NCI-H2081 treated with DMSO at 0.1 percent for 48 hours (cell line): ENCODE results near the gene TNS1.

Source experiments
- DNase-seq: peaks from one replicate; lab custom pipeline; 2025; lab: John Stamatoyannopoulos, UW

Gene TNS1

GRCh38 chr2:217929757-217930707 lies 72.8 kb downstream of the TNS1 start:
- DNase-seq: no peak

GRCh38 chr2:217929272-217929671 lies 73.5 kb downstream of the TNS1 start:
- no peak for DNase-seq

GRCh38 chr2:217928324-217929181 lies 74.2 kb downstream of the TNS1 start:
- DNase-seq: no peak

- DNase-seq: no peak
Observed at GRCh38 chr2:217927601-217928323, 75.0 kb downstream of the TNS1 start.

GRCh38 chr2:217926801-217927200 lies 76.0 kb downstream of the TNS1 start:
- no peak for DNase-seq

- DNase-seq: no peak
Observed at GRCh38 chr2:217924346-217924901, 78.4 kb downstream of the TNS1 start.

GRCh38 chr2:217923007-217923686 lies 79.6 kb downstream of the TNS1 start:
- no peak for DNase-seq

- DNase-seq: no peak
Observed at GRCh38 chr2:217922101-217923006, 80.4 kb downstream of the TNS1 start.

- no peak for DNase-seq
Observed at GRCh38 chr2:217920879-217921603, 81.8 kb downstream of the TNS1 start.

GRCh38 chr2:217919781-217920351 lies 82.9 kb downstream of the TNS1 start:
- DNase-seq: no peak

- no peak for DNase-seq
Observed at GRCh38 chr2:217919204-217919603, 83.6 kb downstream of the TNS1 start.

GRCh38 chr2:217918308-217919024 lies 84.3 kb downstream of the TNS1 start:
- DNase-seq: no peak

- no peak for DNase-seq
Observed at GRCh38 chr2:217916504-217917254, 86.1 kb downstream of the TNS1 start.

GRCh38 chr2:217915706-217916105 lies 87.1 kb downstream of the TNS1 start:
- no peak for DNase-seq

GRCh38 chr2:217914878-217915277 lies 87.9 kb downstream of the TNS1 start:
- no peak for DNase-seq

GRCh38 chr2:217914078-217914477 lies 88.7 kb downstream of the TNS1 start:
- no peak for DNase-seq

GRCh38 chr2:217913436-217913835 lies 89.4 kb downstream of the TNS1 start:
- DNase-seq: no peak
